Panc1 (cell line): ENCODE data around the gene SND1.

ENCODE experiments used
- CTCF ChIP-seq: fragments of 450-650 bp; IDR thresholded peaks from 2 replicates; pipeline ENCODE4 v1.5.1; 2017; ENCODE audit warnings: mild to moderate bottlenecking
- POLR2AphosphoS5 ChIP-seq: IDR thresholded peaks from 2 replicates; pipeline ENCODE4 v1.6.1; 2012; ENCODE audit warnings: mild to moderate bottlenecking, low read depth, low read length, moderate library complexity
- REST ChIP-seq, 2 experiments: IDR thresholded peaks; 2 replicates each; pipeline ENCODE4 v1.6.1; 2011 to 2012; ENCODE audit warnings: low read depth in 2 of 2, control low read depth in 1 of 2, low read length in 1 of 2, mild to moderate bottlenecking in 1 of 2, moderate library complexity in 1 of 2; ENCODE audit not compliant: insufficient read depth in 1 of 2
- TCF7L2 ChIP-seq: IDR thresholded peaks from 2 replicates; pipeline ENCODE4 v1.6.1; 2011; ENCODE audit warnings: mild to moderate bottlenecking, low read depth, low read length, inconsistent platforms

- no peak for TF ChIP-seq CTCF
- TF ChIP-seq REST (IDR thresholded peaks at IDR 0.05; ENCODE audit: insufficient read depth in 1 of 2, low read depth in 2 of 2, low read length in 1 of 2), result no peak
- no peak for TF ChIP-seq POLR2AphosphoS5
- no peak for TF ChIP-seq TCF7L2
These were observed 489.7 kb downstream of the SND1 start for GRCh38 chr7:128141683-128142195.
